Measurements from ENCODE around the gene C1R. TPM values are rescaled to one million over a fixed set of nuclear protein-coding genes. Genes with fewer than 3 reads are reported as not detected.
"Not testable (repeated sequence)": the region's sequence is repeated elsewhere in the genome, so short reads cannot be mapped to it uniquely, and the experiment has no call there.

Gene C1R
- total RNA-seq, 2 experiments from 2014 or later = 1.4 to 2.2 TPM

DNA sequence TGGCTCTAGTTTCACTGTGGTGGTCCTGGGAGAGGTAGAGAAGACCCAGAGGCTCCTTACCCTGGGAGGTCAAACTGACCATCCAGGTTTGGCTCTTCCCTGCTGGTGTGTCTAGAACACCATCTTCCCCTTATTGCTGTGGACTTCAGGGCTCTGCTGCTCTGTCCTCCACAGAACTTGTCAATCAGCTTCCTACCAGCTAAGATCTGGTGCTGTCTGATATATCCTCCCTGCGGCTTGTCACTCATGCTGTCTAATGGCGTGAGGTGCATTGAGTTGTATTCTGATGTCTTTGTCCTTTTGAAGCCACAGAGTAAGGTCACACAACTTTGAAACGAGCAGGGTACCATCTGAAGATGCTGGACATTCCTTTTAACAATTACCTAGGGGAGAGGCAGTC, 24.0 kb upstream of the C1R start:
- Mint-ChIP-seq H3K4me1 (ENCODE audit: low read depth) (peaks cover 5% of the 10 kb centered on the region), H3K27me3 (no peaks in the 10 kb centered on the region), H3K9me3 (no peaks in the 10 kb centered on the region), H3K27ac (no peak overlapping the region), H3K4me3 (no peak overlapping the region), H3K36me3 (peaks cover 23% of the 10 kb centered on the region)
- ChIA-PET CTCF (no interaction called here), POLR2A (no interaction called here)
- no peak for DNase-seq
- intact Hi-C loops (cut with micrococcal nuclease) = no loop called here

DNA sequence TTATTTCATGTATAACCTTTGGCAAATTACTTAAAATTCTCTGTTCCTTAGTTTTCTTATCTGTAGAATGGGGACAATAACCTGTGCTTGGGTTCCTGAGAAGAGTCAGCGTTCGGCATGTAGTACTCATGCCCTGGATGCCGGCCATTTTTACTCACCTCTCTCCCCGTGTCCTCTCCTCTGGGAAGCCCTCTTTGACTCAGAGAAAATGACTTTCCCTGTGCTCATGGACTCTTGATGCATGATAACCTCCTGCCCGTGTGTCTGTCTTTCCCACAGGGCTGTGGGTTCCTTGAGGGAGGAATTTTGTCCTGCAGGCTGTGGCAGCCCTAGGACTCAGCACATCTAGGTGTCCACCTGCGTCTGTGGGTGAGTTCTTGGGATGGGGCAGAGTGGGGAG, 22.6 kb upstream of the C1R start:
- peaks cover 8% of the 10 kb centered on the region for H3K4me1 Mint-ChIP-seq (ENCODE audit: low read depth)
- H3K4me3 Mint-ChIP-seq = no peak overlapping the region
- CTCF ChIA-PET = no interaction called here
- POLR2A ChIA-PET = no interaction called here
- peaks cover 23% of the 10 kb centered on the region for H3K36me3 Mint-ChIP-seq
- no peaks in the 10 kb centered on the region for H3K27me3 Mint-ChIP-seq
- H3K27ac Mint-ChIP-seq = no peak overlapping the region
- DNase-seq = no peak
- H3K9me3 Mint-ChIP-seq = no peaks in the 10 kb centered on the region
- intact Hi-C loops (cut with micrococcal nuclease) = no loop called here

DNA sequence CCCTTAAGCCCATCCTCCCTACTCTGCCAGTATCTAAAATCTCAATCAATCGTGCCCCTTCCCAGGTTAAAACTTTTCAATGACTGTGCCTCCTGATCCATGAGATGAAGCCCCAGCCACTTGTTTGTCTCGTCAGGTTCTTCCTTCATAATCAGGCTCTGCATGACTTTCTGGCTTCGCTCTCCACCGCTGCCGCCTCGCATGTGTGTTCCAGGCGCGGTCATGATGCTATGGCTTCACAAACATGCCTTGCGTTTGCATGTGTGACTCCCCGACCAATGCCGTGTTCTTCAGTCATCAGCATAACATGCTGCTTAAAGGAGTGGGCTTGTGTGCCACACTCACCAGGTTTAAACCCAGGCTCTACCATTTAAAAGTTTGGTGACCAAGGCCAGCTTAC, 21.8 kb upstream of the C1R start:
- Mint-ChIP-seq H3K4me1 (ENCODE audit: low read depth) (peaks cover 14% of the 10 kb centered on the region), H3K36me3 (peaks cover 23% of the 10 kb centered on the region), H3K27me3 (no peaks in the 10 kb centered on the region), H3K27ac (no peak overlapping the region), H3K4me3 (no peak overlapping the region), H3K9me3 (no peaks in the 10 kb centered on the region)
- no peak for DNase-seq
- CTCF ChIA-PET = interaction anchor here (0.7 to 2.8 kb wide), 15 partner anchors 9 to 245 kb away, joined by 3 to 12 read pairs (median 6); partner anchors contain the start of genes CLSTN3 and LPCAT3
- POLR2A ChIA-PET = no interaction called here
- intact Hi-C loops (cut with micrococcal nuclease) = no loop called here

DNA sequence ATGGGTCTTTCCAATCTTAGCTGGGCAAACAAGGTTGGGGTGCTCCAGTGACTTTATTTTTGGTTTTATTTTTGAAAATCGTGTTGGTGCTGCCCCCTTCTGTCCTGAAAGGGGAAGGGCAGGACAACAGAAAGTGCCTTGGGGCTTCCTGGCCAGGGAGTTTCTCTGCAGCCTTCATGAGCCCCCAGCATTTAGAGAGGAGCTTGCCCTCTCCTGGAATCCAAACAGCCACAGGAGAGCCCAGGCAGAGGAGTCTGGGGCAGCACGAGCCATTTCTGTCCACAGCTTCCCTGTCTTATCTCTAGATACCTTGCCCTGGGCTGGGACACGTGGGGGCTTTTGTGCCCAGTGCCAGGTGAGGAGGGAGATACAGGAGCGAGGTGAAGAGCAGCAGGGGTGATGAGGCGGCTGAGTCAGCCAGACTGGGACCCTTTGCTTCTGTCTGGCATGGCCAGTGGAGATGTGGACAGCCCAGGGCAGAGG, 21.2 kb upstream of the C1R start:
- Mint-ChIP-seq H3K27ac (no peak overlapping the region), H3K9me3 (no peaks in the 10 kb centered on the region), H3K4me1 (ENCODE audit: low read depth) (peaks cover 14% of the 10 kb centered on the region), H3K36me3 (peaks cover 25% of the 10 kb centered on the region), H3K4me3 (no peak overlapping the region), H3K27me3 (no peaks in the 10 kb centered on the region)
- peak; percentile 47 for DNase-seq
- CTCF ChIA-PET = interaction anchor here (0.6 to 2.8 kb wide), 37 partner anchors 9 to 524 kb away, joined by 3 to 12 read pairs (median 4); partner anchors contain the start of genes CLSTN3, LPCAT3, SPSB2 and TPI1
- POLR2A ChIA-PET = interaction anchor here (1.3 kb wide), 1 partner anchor 170 kb away, joined by 4 read pairs; the partner anchor contains the start of genes C12orf57 and RNU7-1
- intact Hi-C loops (cut with micrococcal nuclease) = no loop called here

DNA sequence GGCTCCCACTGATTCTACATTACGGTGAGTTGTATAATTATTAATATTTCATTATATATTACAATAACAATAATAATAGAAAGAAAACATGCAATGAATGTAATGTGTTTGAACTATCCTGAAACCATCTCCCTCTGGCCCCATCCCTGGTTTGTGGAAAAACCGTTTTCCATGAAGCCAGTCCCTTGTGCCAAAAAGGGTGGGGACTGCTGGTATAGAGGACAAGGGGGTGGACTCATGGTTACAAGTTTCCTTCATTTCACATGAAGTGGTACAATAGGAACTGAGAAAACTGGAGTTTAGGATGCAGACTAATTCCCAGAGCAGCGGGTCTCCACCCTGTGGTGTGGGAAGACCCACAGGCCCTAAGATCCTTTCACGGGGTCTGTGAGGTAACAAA, 19.8 kb upstream of the C1R start:
- Mint-ChIP-seq H3K36me3 (peaks cover 18% of the 10 kb centered on the region), H3K4me1 (ENCODE audit: low read depth) (peaks cover 21% of the 10 kb centered on the region), H3K27ac (no peak overlapping the region), H3K27me3 (no peaks in the 10 kb centered on the region), H3K9me3 (no peaks in the 10 kb centered on the region), H3K4me3 (no peak overlapping the region)
- intact Hi-C loops (cut with micrococcal nuclease) = no loop called here
- DNase-seq = no peak
- CTCF ChIA-PET = interaction anchor here (0.9 to 2.8 kb wide), 18 partner anchors 10 to 221 kb away, joined by 3 to 12 read pairs (median 6); partner anchors contain the start of gene LPCAT3
- POLR2A ChIA-PET = no interaction called here

DNA sequence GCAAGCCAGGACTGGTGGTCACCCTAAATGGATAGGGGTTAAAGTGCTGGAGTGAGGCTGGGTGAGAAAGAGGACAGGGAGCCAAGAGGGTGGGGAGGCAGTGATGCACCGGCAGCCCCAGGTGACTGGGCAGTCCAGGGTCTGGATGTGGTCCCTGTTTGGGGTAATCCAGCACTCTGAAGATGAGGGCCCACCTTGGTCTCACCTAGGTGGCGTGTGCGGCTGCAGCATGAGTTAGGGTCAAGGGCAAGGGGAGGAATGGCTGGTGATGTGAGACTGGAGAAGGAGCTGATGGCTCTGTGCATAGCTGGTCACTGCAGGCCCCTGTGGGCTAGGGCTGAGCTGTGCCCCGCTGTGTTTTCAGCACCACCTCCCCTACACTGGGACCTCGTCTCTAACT, 18.4 kb upstream of the C1R start:
- no peak for DNase-seq
- H3K27ac Mint-ChIP-seq = no peak overlapping the region
- intact Hi-C loops (cut with micrococcal nuclease) = no loop called here
- no peaks in the 10 kb centered on the region for H3K27me3 Mint-ChIP-seq
- CTCF ChIA-PET = interaction anchor here (0.6 to 2.9 kb wide), 7 partner anchors 9 to 173 kb away, joined by 3 to 11 read pairs (median 5); partner anchors contain the start of gene LPCAT3
- POLR2A ChIA-PET = no interaction called here
- no peak overlapping the region for H3K4me3 Mint-ChIP-seq
- peaks cover 10% of the 10 kb centered on the region for H3K9me3 Mint-ChIP-seq
- peaks cover 34% of the 10 kb centered on the region for H3K4me1 Mint-ChIP-seq (ENCODE audit: low read depth)
- H3K36me3 Mint-ChIP-seq = peaks cover 25% of the 10 kb centered on the region

DNA sequence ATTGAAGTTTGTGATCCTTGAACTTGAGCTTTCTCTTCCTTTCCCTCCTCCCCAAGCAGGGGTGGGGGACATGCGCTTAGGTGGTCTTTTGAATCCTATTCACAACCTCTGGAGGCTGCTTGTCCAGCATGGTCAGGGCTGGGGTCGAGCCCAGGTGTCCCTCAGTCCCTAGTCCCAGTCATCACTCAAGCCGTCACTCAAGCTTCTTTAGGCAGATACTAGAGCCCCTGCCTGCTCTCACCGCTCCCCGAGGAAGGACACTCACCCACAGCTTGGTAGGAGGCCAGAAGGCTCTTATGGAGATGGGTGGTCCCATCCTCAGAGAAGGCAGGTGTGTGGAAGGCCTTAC, 17.3 kb upstream of the C1R start:
- Mint-ChIP-seq H3K4me1 (ENCODE audit: low read depth) (peaks cover 39% of the 10 kb centered on the region), H3K27ac (peak overlapping the region; percentile 99), H3K27me3 (no peaks in the 10 kb centered on the region), H3K36me3 (peaks cover 24% of the 10 kb centered on the region), H3K4me3 (peak overlapping the region; percentile 95), H3K9me3 (peaks cover 13% of the 10 kb centered on the region)
- DNase-seq = no peak
- intact Hi-C loops (cut with micrococcal nuclease) = loop anchor here (2.0 to 5.0 kb wide), 3 partner anchors 147 to 237 kb away; partner anchors contain the start of gene SPSB2
- ChIA-PET CTCF (interaction anchor here (0.6 to 3.5 kb wide), 18 partner anchors 9 to 237 kb away, joined by 3 to 37 read pairs (median 4); partner anchors contain the start of genes C12orf57, LPCAT3, PTPN6 and RNU7-1), POLR2A (interaction anchor here (1.0 to 3.3 kb wide), 2 partner anchors 9 to 164 kb away, joined by 3 to 59 read pairs; partner anchors contain the start of genes C12orf57 and RNU7-1)

DNA sequence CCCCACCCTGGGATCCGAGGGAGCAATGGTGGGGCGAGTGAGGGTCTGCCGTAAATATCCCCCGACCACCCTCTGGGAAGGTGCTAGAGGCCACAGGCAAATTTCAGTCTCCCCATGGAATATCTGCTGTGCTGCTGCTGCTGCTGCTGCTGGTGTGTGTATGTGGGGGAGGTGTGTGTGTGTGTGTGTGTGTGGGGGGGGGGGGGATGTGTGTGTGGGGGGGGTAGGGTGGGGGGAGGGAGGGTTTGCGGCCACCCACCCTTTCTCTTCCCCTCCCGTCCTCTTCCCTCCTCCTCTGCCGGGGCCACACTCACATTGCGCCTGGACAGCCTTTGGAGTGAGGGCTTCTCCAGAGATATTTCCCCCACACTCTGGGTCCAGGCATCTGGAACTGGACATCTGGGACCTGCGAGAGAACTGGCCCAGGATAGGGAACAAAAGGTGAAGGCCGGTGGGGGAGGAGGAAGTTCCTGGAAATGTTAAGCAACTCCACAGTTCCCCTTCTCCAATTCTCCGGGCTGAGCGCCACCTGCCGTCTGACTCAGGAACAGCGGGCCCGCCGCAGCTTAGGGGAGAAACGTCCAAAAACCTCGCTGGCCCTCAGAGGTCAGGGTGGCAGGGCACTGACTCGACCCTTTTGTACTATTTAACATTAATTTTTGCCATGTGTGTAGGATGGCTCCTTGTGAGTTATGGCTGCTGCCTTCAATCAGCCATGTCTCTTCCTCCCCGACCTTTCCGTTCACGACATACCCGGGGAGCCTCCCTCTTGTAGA, 16.7 kb upstream of the C1R start, which contains the start of gene C1RL:
Gene C1RL, minus strand, starts transcription at position 419 of the 776 bp plus-strand sequence. Its CDS starts 34 bp downstream, at position 385.
- CTCF ChIA-PET = interaction anchor here (0.6 to 3.5 kb wide), 31 partner anchors 9 to 969 kb away, joined by 3 to 37 read pairs (median 4); partner anchors contain the start of genes C12orf57, LPCAT3, PTPN6 and RNU7-1
- intact Hi-C loops (cut with micrococcal nuclease) = loop anchor here (1.0 to 5.0 kb wide), 7 partner anchors 17 to 237 kb away; partner anchors contain the start of genes C12orf57, C1R, CLSTN3 and LPCAT3
- Mint-ChIP-seq H3K36me3 (peaks cover 23% of the 10 kb centered on the region), H3K9me3 (peaks cover 13% of the 10 kb centered on the region), H3K27ac (peak within 1 kb of the TSS; percentile 99), H3K27me3 (no peaks in the 10 kb centered on the region), H3K4me3 (peak within 1 kb of the TSS; percentile 95), H3K4me1 (ENCODE audit: low read depth) (peaks cover 39% of the 10 kb centered on the region)
- DNase-seq = peak; percentile 89
- POLR2A ChIA-PET = interaction anchor here (0.7 to 3.3 kb wide), 9 partner anchors 9 to 171 kb away, joined by 3 to 59 read pairs (median 3); partner anchors contain the start of genes C12orf57 and RNU7-1

DNA sequence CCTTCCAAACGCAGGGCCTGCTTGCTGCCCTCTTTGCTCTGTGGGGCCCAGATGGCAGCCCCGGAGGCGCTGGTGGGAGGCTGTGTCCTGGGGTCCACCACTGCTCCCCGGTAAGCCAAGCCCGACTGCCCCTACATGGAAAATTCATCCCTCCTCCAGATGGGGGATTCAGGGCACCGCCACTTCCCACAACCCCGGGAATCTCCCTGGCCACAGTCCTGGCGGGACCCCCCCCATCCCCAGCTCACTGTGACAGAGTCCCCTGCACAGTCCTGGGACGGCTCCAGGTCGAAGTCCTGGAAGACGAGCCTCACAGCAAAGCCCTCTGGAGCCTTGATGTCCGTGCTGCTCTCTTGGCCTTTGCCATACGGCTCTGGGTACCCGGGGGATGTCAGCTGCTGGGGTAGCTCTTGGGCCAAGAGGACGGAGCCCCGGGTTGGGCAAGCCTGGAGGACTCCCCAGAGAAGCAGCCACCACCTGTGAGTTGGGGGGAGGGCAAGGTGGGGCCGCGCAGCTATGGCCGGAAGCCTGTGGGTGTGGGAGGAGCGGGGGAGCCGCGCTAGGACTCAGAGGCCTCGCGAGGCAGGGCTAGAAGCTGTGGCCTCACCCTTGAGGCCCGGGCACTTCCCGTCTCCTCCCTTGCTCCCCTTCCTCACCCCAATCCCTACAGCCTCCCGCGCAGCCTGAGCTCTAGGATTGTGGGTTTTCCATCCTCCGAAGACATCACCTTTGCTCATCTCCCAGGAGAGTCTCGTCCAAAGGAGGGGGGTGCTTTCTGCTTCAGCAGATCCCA, 16.0 kb upstream of the C1R start:
- peaks cover 13% of the 10 kb centered on the region for H3K9me3 Mint-ChIP-seq
- ChIA-PET POLR2A (interaction anchor here (0.6 to 3.3 kb wide), 12 partner anchors 10 to 235 kb away, joined by 3 to 59 read pairs (median 3); partner anchors contain the start of genes C12orf57, LPCAT3 and RNU7-1), CTCF (interaction anchor here (0.6 to 3.5 kb wide), 22 partner anchors 10 to 970 kb away, joined by 3 to 37 read pairs (median 4); partner anchors contain the start of genes C12orf57, C1R, LPCAT3 and PTPN6)

DNA sequence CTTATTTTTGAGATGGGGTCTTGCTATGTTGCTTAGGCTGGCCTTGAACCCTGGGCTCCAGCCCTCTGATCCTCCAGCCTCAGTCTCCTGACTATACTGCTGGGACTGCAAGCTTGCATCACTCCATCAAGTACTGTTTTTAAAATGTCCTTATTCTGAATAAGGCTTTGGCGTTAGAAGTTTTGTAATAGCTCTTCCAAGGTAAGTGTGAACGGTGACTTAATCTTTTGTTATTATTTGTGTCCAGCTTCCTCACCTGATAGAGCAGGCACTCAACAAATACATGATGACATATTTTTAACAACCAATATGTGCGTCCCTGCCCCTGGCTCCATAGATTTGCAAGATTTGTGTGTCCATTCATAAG, 15.4 kb upstream of the C1R start:
- ChIA-PET POLR2A (interaction anchor here (0.9 to 3.3 kb wide), 8 partner anchors 11 to 170 kb away, joined by 3 to 59 read pairs (median 4); partner anchors contain the start of genes C12orf57, LPCAT3 and RNU7-1), CTCF (interaction anchor here (0.8 to 3.5 kb wide), 12 partner anchors 10 to 182 kb away, joined by 3 to 37 read pairs (median 8); partner anchors contain the start of genes C12orf57, C1R, LPCAT3 and PTPN6)
- DNase-seq = no peak
- H3K4me3 Mint-ChIP-seq = peak overlapping the region; percentile 95
- H3K4me1 Mint-ChIP-seq (ENCODE audit: low read depth) = peaks cover 43% of the 10 kb centered on the region
- H3K9me3 Mint-ChIP-seq = peaks cover 13% of the 10 kb centered on the region
- intact Hi-C loops (cut with micrococcal nuclease) = loop anchor here (1.0 to 5.0 kb wide), 7 partner anchors 15 to 235 kb away; partner anchors contain the start of genes C12orf57, C1R, CLSTN3 and LPCAT3
- H3K36me3 Mint-ChIP-seq = peaks cover 24% of the 10 kb centered on the region
- H3K27ac Mint-ChIP-seq = peak overlapping the region; percentile 99
- H3K27me3 Mint-ChIP-seq = no peaks in the 10 kb centered on the region

More for the DNA sequence above, 16.0 kb upstream of the C1R start:
- Mint-ChIP-seq H3K27ac (peak overlapping the region; percentile 99), H3K36me3 (peaks cover 24% of the 10 kb centered on the region), H3K4me1 (ENCODE audit: low read depth) (peaks cover 42% of the 10 kb centered on the region), H3K4me3 (peak overlapping the region; percentile 95), H3K27me3 (no peaks in the 10 kb centered on the region)
- peak; percentile 90 for DNase-seq
- intact Hi-C loops (cut with micrococcal nuclease) = loop anchor here (1.0 to 5.0 kb wide), 7 partner anchors 16 to 236 kb away; partner anchors contain the start of genes C12orf57, C1R, CLSTN3 and LPCAT3

DNA sequence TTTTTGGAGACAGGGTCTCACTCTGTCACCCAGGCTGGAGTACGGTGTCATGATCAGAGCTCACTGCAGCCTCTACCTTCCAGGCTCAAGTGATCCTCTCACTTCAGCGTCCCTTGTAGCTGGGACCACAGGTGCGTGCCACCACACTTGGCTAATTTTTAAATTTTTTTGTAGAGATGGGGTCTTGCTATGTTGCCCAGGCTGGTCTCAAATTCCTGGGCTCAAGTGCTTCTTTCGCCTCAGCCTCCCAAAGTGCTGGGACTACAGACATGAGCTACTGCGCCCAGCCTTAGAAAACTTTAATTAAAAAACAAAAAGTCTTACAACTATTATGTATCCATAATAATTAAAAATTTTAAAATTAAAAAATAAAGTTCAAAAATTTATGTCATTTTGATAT, 14.9 kb upstream of the C1R start:
- H3K4me3 Mint-ChIP-seq, DNase-seq, H3K27ac Mint-ChIP-seq, H3K27me3 Mint-ChIP-seq: not testable (repeated sequence)
- ChIA-PET POLR2A (interaction anchor here (1.4 to 3.3 kb wide), 4 partner anchors 11 to 162 kb away, joined by 3 to 59 read pairs (median 8); partner anchors contain the start of genes C12orf57, LPCAT3 and RNU7-1), CTCF (interaction anchor here (0.8 to 3.5 kb wide), 7 partner anchors 12 to 162 kb away, joined by 3 to 37 read pairs (median 13); partner anchors contain the start of genes C12orf57, C1R, LPCAT3 and PTPN6)
- H3K36me3 Mint-ChIP-seq = peaks cover 24% of the 10 kb centered on the region
- intact Hi-C loops (cut with micrococcal nuclease) = loop anchor here (5.0 kb wide), 2 partner anchors 145 to 235 kb away; partner anchors contain the start of gene SPSB2
- H3K9me3 Mint-ChIP-seq = peaks cover 13% of the 10 kb centered on the region
- peaks cover 46% of the 10 kb centered on the region for H3K4me1 Mint-ChIP-seq (ENCODE audit: low read depth)

Measured in activated CD4-positive, alpha-beta memory T cell treated with anti-CD3 and anti-CD28 coated beads for 36 hours (primary cell).